ENCODE measurements around the gene PKD2L1.

Gene PKD2L1

GRCh38 chr10:100360234-100360633, 30.2 kb upstream of the PKD2L1 start:
- H3K4me3 ChIP-seq (replicated peaks; ENCODE audit: low read depth, low read length): no peak overlapping the region
- DNase-seq (ENCODE audit: low read depth): no peak
- TF ChIP-seq, protein P1, sequence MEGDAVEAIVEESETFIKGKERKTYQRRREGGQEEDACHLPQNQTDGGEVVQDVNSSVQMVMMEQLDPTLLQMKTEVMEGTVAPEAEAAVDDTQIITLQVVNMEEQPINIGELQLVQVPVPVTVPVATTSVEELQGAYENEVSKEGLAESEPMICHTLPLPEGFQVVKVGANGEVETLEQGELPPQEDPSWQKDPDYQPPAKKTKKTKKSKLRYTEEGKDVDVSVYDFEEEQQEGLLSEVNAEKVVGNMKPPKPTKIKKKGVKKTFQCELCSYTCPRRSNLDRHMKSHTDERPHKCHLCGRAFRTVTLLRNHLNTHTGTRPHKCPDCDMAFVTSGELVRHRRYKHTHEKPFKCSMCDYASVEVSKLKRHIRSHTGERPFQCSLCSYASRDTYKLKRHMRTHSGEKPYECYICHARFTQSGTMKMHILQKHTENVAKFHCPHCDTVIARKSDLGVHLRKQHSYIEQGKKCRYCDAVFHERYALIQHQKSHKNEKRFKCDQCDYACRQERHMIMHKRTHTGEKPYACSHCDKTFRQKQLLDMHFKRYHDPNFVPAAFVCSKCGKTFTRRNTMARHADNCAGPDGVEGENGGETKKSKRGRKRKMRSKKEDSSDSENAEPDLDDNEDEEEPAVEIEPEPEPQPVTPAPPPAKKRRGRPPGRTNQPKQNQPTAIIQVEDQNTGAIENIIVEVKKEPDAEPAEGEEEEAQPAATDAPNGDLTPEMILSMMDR (IDR thresholded peaks at IDR 0.05; ENCODE audit: low read length, missing control alignments): no peak

GRCh38 chr10:100359529-100360150, 29.6 kb upstream of the PKD2L1 start:
- no peak overlapping the region for H3K4me3 ChIP-seq (replicated peaks; ENCODE audit: low read depth, low read length)
- TF ChIP-seq, protein P1 (IDR thresholded peaks at IDR 0.05; ENCODE audit: low read length, missing control alignments): no peak
- DNase-seq (ENCODE audit: low read depth): no peak

DNA sequence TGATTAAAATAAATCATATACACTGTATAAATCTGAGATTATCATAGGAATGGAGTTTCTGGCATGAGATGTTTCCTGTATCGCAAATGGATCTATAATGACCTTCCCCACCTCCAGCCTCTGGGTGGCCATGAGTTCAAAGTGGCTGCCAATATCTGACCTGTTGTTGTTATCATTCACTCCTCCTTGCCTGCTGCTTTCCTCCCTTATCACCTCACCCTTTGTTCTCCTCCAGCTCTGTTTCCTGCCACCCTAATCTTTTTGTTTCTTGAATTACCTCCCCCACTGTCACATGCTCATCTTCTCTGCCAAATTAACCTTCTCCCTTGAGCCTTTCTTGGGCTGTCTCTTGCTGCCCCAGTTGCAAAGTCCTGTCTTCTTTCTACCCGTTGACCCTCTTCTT, 29.0 kb upstream of the PKD2L1 start:
- TF ChIP-seq, protein P1 (IDR thresholded peaks at IDR 0.05; ENCODE audit: low read length, missing control alignments): no peak

DNA sequence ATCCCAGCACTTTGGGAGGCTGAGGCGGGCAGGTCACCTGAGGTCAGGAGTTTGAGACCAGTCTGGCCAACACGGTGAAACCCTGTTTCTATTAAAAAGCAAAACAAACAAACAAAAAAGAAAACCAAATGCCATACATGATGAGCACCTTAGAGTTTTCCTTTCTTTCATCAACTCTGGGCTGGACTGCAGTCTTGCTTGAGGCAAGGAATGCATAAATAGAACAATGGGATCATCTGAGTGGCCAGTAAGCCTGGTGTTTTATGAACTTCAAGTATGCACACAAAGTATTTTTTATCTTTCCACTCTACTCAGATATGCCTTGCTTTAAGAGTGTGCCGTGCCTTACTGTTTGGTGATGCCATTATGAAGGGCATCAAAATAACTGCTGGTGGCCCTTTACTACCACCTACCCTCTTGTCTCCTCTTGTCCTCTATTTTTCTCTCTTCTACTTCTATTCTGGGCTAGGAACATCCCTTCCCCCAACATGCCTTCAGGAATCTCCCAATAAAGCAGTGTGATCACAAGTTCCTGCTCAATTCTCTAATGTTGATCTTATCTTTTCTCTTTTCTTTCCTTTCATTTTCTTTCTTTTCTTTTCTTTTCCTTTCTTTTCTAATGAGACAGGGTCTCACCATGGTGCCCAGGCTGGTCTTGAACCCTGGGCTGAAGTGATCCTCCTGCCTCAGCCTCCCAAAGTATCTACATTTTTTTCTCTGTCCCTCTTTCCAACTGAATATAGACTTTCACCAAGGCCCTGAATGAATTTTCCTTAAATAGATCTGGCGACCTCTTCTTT, 27.2 kb upstream of the PKD2L1 start:
- H3K4me3 ChIP-seq (replicated peaks; ENCODE audit: low read depth, low read length): no peak overlapping the region
- DNase-seq (ENCODE audit: low read depth): no peak
- TF ChIP-seq, protein P1 (IDR thresholded peaks at IDR 0.05; ENCODE audit: low read length, missing control alignments): no peak

More for the DNA sequence above, 29.0 kb upstream of the PKD2L1 start:
- no peak overlapping the region for H3K4me3 ChIP-seq (replicated peaks; ENCODE audit: low read depth, low read length)
- DNase-seq (ENCODE audit: low read depth): peak; percentile 50

GRCh38 chr10:100356067-100357017, 26.3 kb upstream of the PKD2L1 start:
- H3K4me3 ChIP-seq (replicated peaks; ENCODE audit: low read depth, low read length): no peak overlapping the region
- no peak for DNase-seq (ENCODE audit: low read depth)
- TF ChIP-seq, protein P1 (IDR thresholded peaks at IDR 0.05; ENCODE audit: low read length, missing control alignments): no peak

DNA sequence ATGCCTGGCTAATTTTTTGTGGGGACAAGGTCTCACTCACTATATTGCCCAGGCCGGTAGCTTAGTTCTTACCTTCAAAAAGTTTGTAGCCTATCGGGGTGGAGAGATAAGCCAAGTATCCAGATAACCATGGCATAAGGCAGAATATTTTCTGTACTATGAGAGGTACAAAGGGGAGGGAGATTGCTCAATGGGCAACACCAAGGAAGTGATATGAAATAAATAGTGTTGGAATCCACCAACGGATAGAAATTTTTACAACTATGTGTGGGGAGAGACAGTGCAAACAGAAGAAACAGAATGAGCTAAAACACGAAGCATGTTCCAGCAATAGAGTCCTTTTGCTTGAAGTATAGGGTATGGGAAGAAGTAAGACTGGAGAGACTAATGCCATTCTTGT, 25.1 kb upstream of the PKD2L1 start:
- TF ChIP-seq, protein P1 (IDR thresholded peaks at IDR 0.05; ENCODE audit: low read length, missing control alignments): no peak
- no peak overlapping the region for H3K4me3 ChIP-seq (replicated peaks; ENCODE audit: low read depth, low read length)
- DNase-seq (ENCODE audit: low read depth): no peak

Measured in fibroblast of pulmonary artery (primary cell).